Keratinocyte (primary cell): ENCODE measurements around the gene ADAM15. TPM values are rescaled to one million over a fixed set of nuclear protein-coding genes. Genes with fewer than 3 reads are reported as not detected.
A peak's percentile ranks its signal among the peaks of the same experiment; 100 is the strongest.

Experiments
- DNase-seq: peaks from one replicate; pipeline ENCODE4 v3.0.0-alpha.2; 2011; ENCODE audit warnings: low read depth, missing footprints, low spot score
- FAIRE-seq: peaks from 2 replicates; lab custom pipeline; 2011; peaks lifted over from hg19 to GRCh38; lab: Jason Lieb, UNC
- H2AFZ ChIP-seq: 2 replicates; pipeline ENCODE4 v1.6.0; 2012; ENCODE audit warnings: low read length, control low read depth, inconsistent platforms; ENCODE audit not compliant: control insufficient read depth
- H3K27ac ChIP-seq: 2 replicates; pipeline ENCODE4 v1.5.1; 2011; ENCODE audit warnings: low read length; ENCODE audit not compliant: control insufficient read depth, insufficient read depth
- H3K27me3 ChIP-seq: 3 replicates; pipeline ENCODE4 v1.6.0; 2011; ENCODE audit warnings: low read length; ENCODE audit not compliant: control insufficient read depth, insufficient read depth; ENCODE audit errors: extremely low read depth
- H3K36me3 ChIP-seq, 2 experiments: 2 replicates in 1 of 2; 3 replicates in 1 of 2; pipeline ENCODE4 v1.5.1; 2011; ENCODE audit warnings: low read length in 2 of 2, mild to moderate bottlenecking in 1 of 2; ENCODE audit not compliant: control insufficient read depth in 2 of 2, insufficient read depth in 2 of 2; ENCODE audit errors: extremely low read depth in 1 of 2
- H3K4me1 ChIP-seq: 3 replicates; pipeline ENCODE4 v1.5.1; 2011; ENCODE audit warnings: low read length; ENCODE audit not compliant: control insufficient read depth, insufficient read depth; ENCODE audit errors: extremely low read depth
- H3K4me2 ChIP-seq: 3 replicates; pipeline ENCODE4 v1.6.0; 2011; ENCODE audit warnings: low read depth, low read length; ENCODE audit not compliant: control insufficient read depth, insufficient read depth; ENCODE audit errors: extremely low read depth
- H3K4me3 ChIP-seq, 3 experiments: fragments of 200-600 bp in 1 of 3; sonication (generic) in 1 of 3; 2 replicates in 2 of 3; 3 replicates in 1 of 3; pipeline ENCODE4 v1.5.1; 2011 to 2016; ENCODE audit warnings: low read length in 3 of 3, mild to moderate bottlenecking in 3 of 3, control low read depth in 2 of 3, inconsistent platforms in 1 of 3, low read depth in 1 of 3, mixed read lengths in 1 of 3, mixed run types in 1 of 3, moderate library complexity in 1 of 3; ENCODE audit not compliant: control insufficient read depth in 2 of 3, insufficient read depth in 2 of 3; ENCODE audit errors: extremely low read depth in 1 of 3
- H3K79me2 ChIP-seq: 2 replicates; pipeline ENCODE4 v1.6.0; 2012; ENCODE audit warnings: low read length; ENCODE audit not compliant: control insufficient read depth, insufficient read depth
- H3K9ac ChIP-seq: 3 replicates; pipeline ENCODE4 v1.6.0; 2011; ENCODE audit warnings: low read length; ENCODE audit not compliant: control insufficient read depth, insufficient read depth; ENCODE audit errors: extremely low read depth
- H3K9me1 ChIP-seq: 3 replicates; pipeline ENCODE4 v1.6.0; 2011; ENCODE audit warnings: low read length; ENCODE audit not compliant: control insufficient read depth, insufficient read depth; ENCODE audit errors: extremely low read depth
- H3K9me3 ChIP-seq: 2 replicates; pipeline ENCODE4 v1.5.1; 2012; ENCODE audit warnings: low read depth, low read length; ENCODE audit not compliant: control insufficient read depth
- H4K20me1 ChIP-seq: 3 replicates; pipeline ENCODE4 v1.6.0; 2011; ENCODE audit warnings: low read length; ENCODE audit not compliant: control insufficient read depth, insufficient read depth; ENCODE audit errors: extremely low read depth
- CTCF ChIP-seq, 3 experiments: IDR thresholded peaks in 1 of 3; conservative IDR thresholded peaks in 1 of 3; optimal IDR thresholded peaks in 1 of 3; 2 replicates in 2 of 3; 3 replicates in 1 of 3; pipeline versions ENCODE3 to v1.5.1; 2011; ENCODE audit warnings: low read length in 3 of 3, mild to moderate bottlenecking in 3 of 3, moderate library complexity in 2 of 3, control low read depth in 1 of 3, inconsistent platforms in 1 of 3; ENCODE audit not compliant: insufficient read depth in 2 of 3; ENCODE audit errors: extremely low read depth in 1 of 3
- EZH2 ChIP-seq: IDR thresholded peaks from one replicate; pipeline ENCODE4 v1.6.1; 2012; ENCODE audit warnings: inconsistent platforms, mild to moderate bottlenecking, low read length, moderate library complexity
- dilution Hi-C: fragments of 300-500 bp; cut with MboI; formaldehyde crosslinking; loops from one replicate; pipeline ENCODE4 v1.7.0; 2020; ENCODE audit warnings: low sequenced_read_pairs; ENCODE audit not compliant: extremely low pct_ligation_motif_present
- polyA plus RNA-seq, 5 experiments: library from polyadenylated mRNA; depleted of rRNA in 3 of 5; stranded (reverse) in 3 of 5; stranded (forward) in 1 of 5; unstranded in 1 of 5; fragments of >200 nt; gene quantifications; 1 replicate in 1 of 5; 2 replicates in 3 of 5; 3 replicates in 1 of 5; pipeline versions ENCODE4 v1.2.1 to v1.2.3, GENCODE V29; 2011 to 2012; ENCODE audit warnings: missing spikeins in 2 of 5, low read depth in 1 of 5, low replicate concordance in 1 of 5

ADAM15 gene
- polyA plus RNA-seq, 1 donor (not counting 4 experiments of a cell fraction or from before 2014, with no cell fraction given): 131 TPM

DNA sequence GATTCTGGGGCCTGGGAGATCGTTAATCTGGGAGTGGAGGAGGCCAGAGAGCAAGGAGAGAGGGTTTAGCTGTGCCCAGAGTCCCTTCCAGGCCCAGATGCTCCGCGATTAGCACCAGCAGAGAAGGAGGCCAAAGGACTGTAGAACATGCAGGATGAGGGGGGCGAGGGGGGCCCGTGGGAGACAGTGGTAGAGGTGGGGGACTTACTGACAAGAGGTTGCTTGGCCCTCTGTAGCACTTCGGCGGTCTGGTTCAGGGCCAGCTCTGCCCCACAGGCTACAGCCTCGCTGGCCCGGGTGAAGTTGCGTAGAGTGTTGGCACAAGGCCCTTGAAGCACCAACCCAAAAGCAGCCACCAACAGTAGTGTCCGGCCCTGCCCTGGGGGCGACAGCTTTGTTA lies 18.2 kb upstream of the ADAM15 start:
- Histone ChIP-seq H3K4me1 (peaks cover 15% of the 10 kb centered on the region), H3K79me2 (no peaks in the 10 kb centered on the region), H3K4me2 (no peak overlapping the region), H3K4me3 (no peak overlapping the region), H3K9me3 (no peaks in the 10 kb centered on the region), H2AFZ (no peak overlapping the region), H3K36me3 (no peaks in the 10 kb centered on the region), H3K27ac (no peak overlapping the region), H3K27me3 (no peaks in the 10 kb centered on the region), H3K9ac (no peak overlapping the region), H3K9me1 (no peaks in the 10 kb centered on the region), H4K20me1 (no peaks in the 10 kb centered on the region)
- FAIRE-seq (no peak), DNase-seq (no peak)
- dilution Hi-C loops: no loop called here
- no peak for TF ChIP-seq CTCF (optimal IDR thresholded peaks at IDR 0.05 in 1 of 3, IDR thresholded peaks at IDR 0.05 in 1 of 3, conservative IDR thresholded peaks at IDR 0.05 in 1 of 3; ENCODE audit: extremely low read depth in 1 of 3, insufficient read depth in 2 of 3, low read length in 3 of 3)

DNA sequence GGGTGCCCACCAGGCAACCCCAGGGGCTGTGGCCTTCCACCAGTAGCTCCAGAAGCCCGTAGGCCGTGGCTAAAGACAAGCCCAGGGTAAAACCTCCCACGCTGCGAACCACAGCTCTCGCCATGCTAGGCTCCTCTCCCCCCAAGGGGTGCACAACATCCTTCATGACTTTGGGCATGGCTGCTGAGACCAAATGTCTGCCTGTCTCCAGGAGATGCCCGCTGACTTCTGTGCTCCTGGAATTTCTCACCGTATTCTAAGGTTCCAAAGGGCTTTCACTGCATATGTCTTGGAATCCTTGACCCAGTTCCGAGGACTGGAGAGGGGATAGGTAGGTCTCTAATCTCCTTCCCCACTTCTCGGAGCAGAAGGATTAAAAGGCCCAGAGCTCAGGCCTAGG lies 17.6 kb upstream of the ADAM15 start, which contains the start of the genes DCST1 and DCST2:
Gene DCST1 (plus strand): TSS at position 301 of the 400 bp plus-strand sequence. CDS start 213 bp downstream, outside the sequence.
Gene DCST2 (minus strand): TSS at position 258 of the 400 bp plus-strand sequence. CDS start 80 bp downstream, at position 178.
- Histone ChIP-seq H3K27ac (no peak within 1 kb of the TSS), H3K9me1 (no peaks in the 10 kb centered on the region), H4K20me1 (no peaks in the 10 kb centered on the region), H3K27me3 (no peaks in the 10 kb centered on the region), H3K36me3 (no peaks in the 10 kb centered on the region), H3K4me1 (peaks cover 21% of the 10 kb centered on the region), H3K4me3 (no peak within 1 kb of the TSS), H3K9ac (no peak within 1 kb of the TSS), H2AFZ (peak within 1 kb of the TSS; percentile 16), H3K4me2 (peak within 1 kb of the TSS; percentile 7), H3K9me3 (no peaks in the 10 kb centered on the region), H3K79me2 (no peaks in the 10 kb centered on the region)
- no peak for TF ChIP-seq EZH2
- no peak for TF ChIP-seq CTCF (optimal IDR thresholded peaks at IDR 0.05 in 1 of 3, IDR thresholded peaks at IDR 0.05 in 1 of 3, conservative IDR thresholded peaks at IDR 0.05 in 1 of 3; ENCODE audit: extremely low read depth in 1 of 3, insufficient read depth in 2 of 3, low read length in 3 of 3)
- dilution Hi-C loops: no loop called here
- FAIRE-seq (no peak), DNase-seq (no peak)
